Endothelial cell of umbilical vein (primary cell): ENCODE data around the gene GRIA4. TPM values are rescaled to one million over a fixed set of nuclear protein-coding genes. Genes with fewer than 3 reads are reported as not detected.

Source experiments
- BruUV-seq: library from RNA; stranded (reverse); fragments of 400-500 nt; replicated peaks from 2 replicates; lab custom pipeline; 2021; lab: Mats Ljungman, UMichigan
- CTCF ChIA-PET: fragments of 300-600, 350-600 bp; sonication (Branson Sonifier 250); formaldehyde crosslinking; loops from one replicate; lab custom pipeline; 2021; ENCODE audit warnings: antibody characterized with exemption, inconsistent platforms; lab: Charles Lee
- POLR2A ChIA-PET: fragments of 300-600, 350-600 bp; sonication (Branson Sonifier 250); formaldehyde crosslinking; loops from one replicate; lab custom pipeline; 2021; ENCODE audit warnings: antibody characterized with exemption, inconsistent platforms; lab: Charles Lee
- DNase-seq: peaks from one replicate; pipeline ENCODE4 v3.0.0-alpha.2; 2011; ENCODE audit warnings: low read depth, low spot score
- FAIRE-seq: peaks from 2 replicates; lab custom pipeline; 2011; peaks lifted over from hg19 to GRCh38; lab: Jason Lieb, UNC
- H2AFZ ChIP-seq: 2 replicates; pipeline ENCODE4 v1.6.0; 2012; ENCODE audit warnings: low read depth, low read length, control low read depth, inconsistent platforms
- H3K27ac ChIP-seq: 2 replicates; pipeline ENCODE4 v1.5.1; 2011; ENCODE audit warnings: low read depth, mild to moderate bottlenecking, control low read depth, low read length, moderate library complexity; ENCODE audit not compliant: insufficient read depth
- H3K27me3 ChIP-seq, 2 experiments: 2 replicates each; pipeline versions ENCODE4 v1.6.0 to v1.6.1; 2011; ENCODE audit warnings: low read length in 2 of 2, mixed read lengths in 1 of 2; ENCODE audit not compliant: control insufficient read depth in 2 of 2, insufficient read depth in 2 of 2
- H3K36me3 ChIP-seq, 2 experiments: 2 replicates in 1 of 2; 3 replicates in 1 of 2; pipeline ENCODE4 v1.5.1; 2011; ENCODE audit warnings: low read length in 2 of 2, mild to moderate bottlenecking in 1 of 2, moderate library complexity in 1 of 2; ENCODE audit not compliant: control insufficient read depth in 2 of 2, insufficient read depth in 2 of 2; ENCODE audit errors: extremely low read depth in 1 of 2
- H3K4me1 ChIP-seq: 3 replicates; pipeline ENCODE4 v1.5.1; 2011; ENCODE audit warnings: mild to moderate bottlenecking, low read length; ENCODE audit not compliant: control insufficient read depth, insufficient read depth; ENCODE audit errors: extremely low read depth
- H3K4me2 ChIP-seq: 2 replicates; pipeline ENCODE4 v1.6.1; 2011; ENCODE audit warnings: low read length, control low read depth, mixed read lengths; ENCODE audit not compliant: insufficient read depth
- H3K4me3 ChIP-seq, 3 experiments: fragments of 200-600 bp in 1 of 3; sonication (generic), shearing (Covaris generic) in 1 of 3; replicated peaks in 1 of 3; 2 replicates each; pipeline ENCODE4 v1.5.1; 2011 to 2016; ENCODE audit warnings: control low read depth in 3 of 3, low read length in 3 of 3, mild to moderate bottlenecking in 2 of 3, inconsistent platforms in 1 of 3, low read depth in 1 of 3, moderate library complexity in 1 of 3; ENCODE audit not compliant: insufficient read depth in 1 of 3
- H3K79me2 ChIP-seq: 2 replicates; pipeline ENCODE4 v1.6.0; 2012; ENCODE audit warnings: low read length, inconsistent platforms; ENCODE audit not compliant: control insufficient read depth, insufficient read depth
- H3K9ac ChIP-seq: replicated peaks from 2 replicates; pipeline ENCODE3; 2011; ENCODE audit warnings: low read length, control low read depth; ENCODE audit not compliant: insufficient read depth; ENCODE audit errors: extremely low read depth
- H3K9me1 ChIP-seq: replicated peaks from 3 replicates; pipeline ENCODE4 v1.6.0; 2011; ENCODE audit warnings: mild to moderate bottlenecking, low read length; ENCODE audit not compliant: control insufficient read depth, insufficient read depth; ENCODE audit errors: extremely low read depth
- H3K9me3 ChIP-seq: replicated peaks from 2 replicates; pipeline ENCODE4 v1.5.1; 2012; ENCODE audit warnings: low read length, inconsistent platforms; ENCODE audit not compliant: control insufficient read depth, insufficient read depth
- H4K20me1 ChIP-seq: replicated peaks from 2 replicates; pipeline ENCODE3; 2011; ENCODE audit warnings: mild to moderate bottlenecking, low read length; ENCODE audit not compliant: control insufficient read depth, insufficient read depth; ENCODE audit errors: extremely low read depth
- EZH2 ChIP-seq: IDR thresholded peaks from 2 replicates; pipeline ENCODE4 v1.6.1; 2012; ENCODE audit warnings: borderline replicate concordance, low read depth, mild to moderate bottlenecking, moderate library complexity, low read length, inconsistent platforms; ENCODE audit not compliant: severe bottlenecking
- FOS ChIP-seq: IDR thresholded peaks from 2 replicates; pipeline ENCODE4 v1.6.1; 2011; ENCODE audit warnings: mild to moderate bottlenecking, low read length, moderate library complexity, borderline replicate concordance; ENCODE audit not compliant: insufficient read depth
- GATA2 ChIP-seq: IDR thresholded peaks from 2 replicates; pipeline ENCODE4 v1.7.0; 2011; ENCODE audit warnings: low read depth, mild to moderate bottlenecking, moderate library complexity, mixed read lengths, low read length; ENCODE audit not compliant: insufficient read length, insufficient read depth
- JUN ChIP-seq: IDR thresholded peaks from 2 replicates; pipeline ENCODE4 v1.6.1; 2011; ENCODE audit warnings: borderline replicate concordance, low read depth; ENCODE audit not compliant: insufficient read length, insufficient read depth
- MAX ChIP-seq: IDR thresholded peaks from 2 replicates; pipeline ENCODE4 v1.6.1; 2011; ENCODE audit not compliant: insufficient read depth, insufficient read length
- MYC ChIP-seq: IDR thresholded peaks from one replicate; pipeline ENCODE4 v1.6.1; 2011; ENCODE audit warnings: mild to moderate bottlenecking, low read depth, low read length
- POLR2A ChIP-seq: IDR thresholded peaks from 2 replicates; pipeline ENCODE4 v1.6.1; 2012; ENCODE audit warnings: low read depth, mild to moderate bottlenecking, control low read depth, low read length
- POLR2AphosphoS5 ChIP-seq: IDR thresholded peaks from 2 replicates; pipeline ENCODE4 v1.6.1; 2012; ENCODE audit warnings: low read depth, mild to moderate bottlenecking, control low read depth, low read length, moderate library complexity; ENCODE audit not compliant: insufficient read depth
- dilution Hi-C: fragments of 300-500 bp; cut with MboI; formaldehyde crosslinking; loops from one replicate; pipeline ENCODE4 v1.15.0; 2019; ENCODE audit warnings: low sequenced_read_pairs; ENCODE audit not compliant: extremely low pct_ligation_motif_present
- intact Hi-C: fragments of 100-400 bp; cut with micrococcal nuclease; formaldehyde crosslinking; loops from one replicate; pipeline ENCODE4 v1.10.0; 2022
- polyA plus RNA-seq, 4 experiments: library from polyadenylated mRNA; depleted of rRNA in 3 of 4; stranded (reverse) in 3 of 4; unstranded in 1 of 4; fragments of >200 nt; gene quantifications; 2 replicates each; pipeline versions ENCODE4 v1.2.1 to v1.2.3, GENCODE V29; 2011 to 2012; ENCODE audit warnings: missing spikeins in 1 of 4
- total RNA-seq: library from RNA; stranded (reverse); gene quantifications from 2 replicates; pipeline ENCODE4 v1.2.3, GENCODE V29; 2021
- TF ChIP-seq, protein P1 (sequence below), 2 donors: IDR thresholded peaks; 1 replicate in 1 of 2; 2 replicates in 1 of 2; pipeline ENCODE4 v1.5.1; 2011; ENCODE audit warnings: low read length in 2 of 2, mild to moderate bottlenecking in 2 of 2, moderate library complexity in 2 of 2, control low read depth in 1 of 2, inconsistent platforms in 1 of 2, low read depth in 1 of 2; ENCODE audit not compliant: insufficient read depth in 1 of 2; ENCODE audit errors: extremely low read depth in 1 of 2

The GRIA4 gene
- total and polyA plus RNA-seq, 2 donors (not counting 3 experiments of a cell fraction or from before 2014, with no cell fraction given), result not detected

DNA sequence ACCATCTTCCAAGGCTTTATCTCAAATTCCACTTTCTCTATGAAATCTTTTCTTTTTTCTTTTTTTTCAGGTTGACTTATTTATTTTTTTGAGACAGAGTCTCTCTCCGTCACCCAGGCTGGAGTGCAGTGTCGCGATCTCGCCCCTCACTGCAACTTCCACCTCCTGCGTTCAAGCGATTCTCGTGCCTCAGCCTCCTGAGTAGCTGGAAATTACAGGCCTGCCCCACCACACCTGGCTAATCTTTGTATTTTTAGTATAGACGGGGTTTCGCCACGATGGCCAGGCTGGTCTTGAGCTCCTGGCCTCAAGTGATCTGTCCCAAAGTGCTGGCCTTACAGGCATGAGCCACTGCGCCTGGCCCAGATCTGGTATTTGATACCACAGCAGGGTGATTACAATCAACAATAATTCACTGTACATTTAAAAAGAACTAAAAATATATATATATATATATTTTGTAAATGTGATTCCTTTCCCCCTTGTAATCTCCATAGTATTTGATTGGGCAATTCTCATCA, 290.7 kb downstream of the GRIA4 start:
- dilution Hi-C loops (no loop called here), intact Hi-C loops (no loop called here)
- no peaks in the 10 kb centered on the region for H3K9me3 ChIP-seq
- peaks cover 1 to 3% of the 10 kb centered on the region in 2 experiments for H3K27me3 ChIP-seq
- TF ChIP-seq MAX (no peak), POLR2A (no peak), GATA2 (no peak), FOS (no peak), POLR2AphosphoS5 (no peak), JUN (no peak), EZH2 (no peak), MYC (no peak)
- TF ChIP-seq, protein P1, sequence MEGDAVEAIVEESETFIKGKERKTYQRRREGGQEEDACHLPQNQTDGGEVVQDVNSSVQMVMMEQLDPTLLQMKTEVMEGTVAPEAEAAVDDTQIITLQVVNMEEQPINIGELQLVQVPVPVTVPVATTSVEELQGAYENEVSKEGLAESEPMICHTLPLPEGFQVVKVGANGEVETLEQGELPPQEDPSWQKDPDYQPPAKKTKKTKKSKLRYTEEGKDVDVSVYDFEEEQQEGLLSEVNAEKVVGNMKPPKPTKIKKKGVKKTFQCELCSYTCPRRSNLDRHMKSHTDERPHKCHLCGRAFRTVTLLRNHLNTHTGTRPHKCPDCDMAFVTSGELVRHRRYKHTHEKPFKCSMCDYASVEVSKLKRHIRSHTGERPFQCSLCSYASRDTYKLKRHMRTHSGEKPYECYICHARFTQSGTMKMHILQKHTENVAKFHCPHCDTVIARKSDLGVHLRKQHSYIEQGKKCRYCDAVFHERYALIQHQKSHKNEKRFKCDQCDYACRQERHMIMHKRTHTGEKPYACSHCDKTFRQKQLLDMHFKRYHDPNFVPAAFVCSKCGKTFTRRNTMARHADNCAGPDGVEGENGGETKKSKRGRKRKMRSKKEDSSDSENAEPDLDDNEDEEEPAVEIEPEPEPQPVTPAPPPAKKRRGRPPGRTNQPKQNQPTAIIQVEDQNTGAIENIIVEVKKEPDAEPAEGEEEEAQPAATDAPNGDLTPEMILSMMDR (IDR thresholded peaks at IDR 0.05; ENCODE audit: extremely low read depth in 1 of 2, insufficient read depth in 1 of 2, low read depth in 1 of 2, low read length in 2 of 2), result no peak
- H3K36me3 ChIP-seq, result no peaks in the 10 kb centered on the region
- H3K9ac ChIP-seq, result no peak overlapping the region
- no peak overlapping the region for H3K27ac ChIP-seq
- no peak overlapping the region for H3K4me2 ChIP-seq
- no peaks in the 10 kb centered on the region for H3K4me1 ChIP-seq
- POLR2A ChIA-PET, result no interaction called here
- H4K20me1 ChIP-seq, result no peaks in the 10 kb centered on the region
- CTCF ChIA-PET, result no interaction called here
- no peaks in the 10 kb centered on the region for H3K9me1 ChIP-seq
- no peak for FAIRE-seq
- no peak overlapping the region for H2AFZ ChIP-seq
- BruUV-seq, result no TSS peak
- no peak for DNase-seq
- H3K79me2 ChIP-seq, result no peaks in the 10 kb centered on the region
- H3K4me3 ChIP-seq, result no peak overlapping the region
